GM12874 (cell line): ENCODE data around the gene MYH1.

Experiments used
- CTCF ChIP-seq: IDR thresholded peaks from 2 replicates; pipeline ENCODE4 v1.5.1; 2011; ENCODE audit warnings: low read depth, mild to moderate bottlenecking, control low read depth, low read length, moderate library complexity; ENCODE audit not compliant: insufficient read depth

MYH1 gene

GRCh38 chr17:10547351-10547750, 29.0 kb upstream of the MYH1 start:
- TF ChIP-seq CTCF: no peak

- no peak for TF ChIP-seq CTCF
Measured at GRCh38 chr17:10532026-10532425, 13.7 kb upstream of the MYH1 start.

GRCh38 chr17:10527419-10527818, 9.1 kb upstream of the MYH1 start:
- TF ChIP-seq CTCF: no peak

- TF ChIP-seq CTCF: no peak
Measured at GRCh38 chr17:10526517-10526916, 8.2 kb upstream of the MYH1 start.

GRCh38 chr17:10523064-10523463, 4.7 kb upstream of the MYH1 start:
- no peak for TF ChIP-seq CTCF

- TF ChIP-seq CTCF: no peak
Measured at GRCh38 chr17:10521949-10522348, 3.6 kb upstream of the MYH1 start.

GRCh38 chr17:10516638-10517037, 1.7 kb downstream of the MYH1 start:
- no peak for TF ChIP-seq CTCF

GRCh38 chr17:10516065-10516464, 2.3 kb downstream of the MYH1 start:
- TF ChIP-seq CTCF: no peak
